Esophagus muscularis mucosa (tissue), 4 donors: Measurements from ENCODE around the gene SLPI.

Source experiments
- CTCF ChIP-seq, 3 experiments: fragments of 200-600 bp in 2 of 3; fragments of 450-650 bp in 1 of 3; sonication (generic) in 2 of 3; IDR thresholded peaks; one replicate each; pipeline ENCODE4 v1.5.1; 2017 to 2019; ENCODE audit warnings: antibody characterized with exemption in 3 of 3, mild to moderate bottlenecking in 2 of 3, moderate library complexity in 1 of 3
- EP300 ChIP-seq: sonication (generic); formaldehyde crosslinking; IDR thresholded peaks from one replicate; pipeline ENCODE4 v1.6.1; 2017; ENCODE audit warnings: antibody characterized with exemption
- POLR2A ChIP-seq: fragments of 450-650 bp; IDR thresholded peaks from one replicate; pipeline ENCODE4 v1.6.1; 2017; ENCODE audit warnings: antibody characterized with exemption, moderate library complexity, mild to moderate bottlenecking, low read depth
- POLR2AphosphoS5 ChIP-seq, 2 donors: sonication (generic); formaldehyde crosslinking; IDR thresholded peaks; one replicate each; pipeline ENCODE4 v1.6.1; 2017; ENCODE audit warnings: antibody characterized with exemption in 2 of 2

- TF ChIP-seq POLR2AphosphoS5 (IDR thresholded peaks at IDR 0.05), result no peak
- TF ChIP-seq POLR2A, result no peak
- no peak for TF ChIP-seq CTCF (IDR thresholded peaks at IDR 0.05)
- no peak for TF ChIP-seq EP300
Observed at GRCh38 chr20:45299786-45300185, 45.4 kb upstream of the SLPI start.
